Activated CD4-positive, alpha-beta T cell treated with anti-CD3 and anti-CD28 coated beads, Interleukin-2, amount 50 U/mL, for 1 hour (primary cell): Measurements from ENCODE around the gene TNIK.
"Not testable (repeated sequence)": the region's sequence is repeated elsewhere in the genome, so short reads cannot be mapped to it uniquely, and the experiment has no call there.

Experiments
- DNase-seq: peaks from one replicate; pipeline ENCODE4 v3.0.0-alpha.2; 2020

Gene TNIK

GRCh38 chr3:171445620-171446204 is 14.5 kb downstream of the TNIK start:
- DNase-seq: no peak

GRCh38 chr3:171444001-171444690 is 16.1 kb downstream of the TNIK start:
- DNase-seq: no peak

GRCh38 chr3:171443211-171443957 is 16.8 kb downstream of the TNIK start:
- DNase-seq: no peak

- no peak for DNase-seq
These were observed 18.0 kb downstream of the TNIK start for GRCh38 chr3:171442184-171442583.

- DNase-seq: no peak
These were observed 18.8 kb downstream of the TNIK start for GRCh38 chr3:171441381-171441780.

- DNase-seq: no peak
These were observed 20.2 kb downstream of the TNIK start for GRCh38 chr3:171439996-171440395.

- no peak for DNase-seq
These were observed 23.0 kb downstream of the TNIK start for GRCh38 chr3:171437115-171437756.

- DNase-seq: no peak
These were observed 23.8 kb downstream of the TNIK start for GRCh38 chr3:171436380-171436779.

GRCh38 chr3:171435757-171436156 is 24.4 kb downstream of the TNIK start:
- no peak for DNase-seq

- DNase-seq: no peak
These were observed 25.1 kb downstream of the TNIK start for GRCh38 chr3:171435143-171435542.

GRCh38 chr3:171432548-171432947 is 27.7 kb downstream of the TNIK start:
- no peak for DNase-seq

- no peak for DNase-seq
These were observed 28.7 kb downstream of the TNIK start for GRCh38 chr3:171431550-171431949.

- DNase-seq: no peak
These were observed 29.7 kb downstream of the TNIK start for GRCh38 chr3:171430530-171430929.

GRCh38 chr3:171429635-171430034 is 30.6 kb downstream of the TNIK start:
- no peak for DNase-seq

GRCh38 chr3:171428892-171429291 is 31.3 kb downstream of the TNIK start:
- no peak for DNase-seq

GRCh38 chr3:171428321-171428787 is 31.9 kb downstream of the TNIK start:
- DNase-seq: no peak

- DNase-seq: no peak
These were observed 32.4 kb downstream of the TNIK start for GRCh38 chr3:171427771-171428320.

GRCh38 chr3:171424063-171424462 is 36.1 kb downstream of the TNIK start:
- not testable (repeated sequence) for DNase-seq

- not testable (repeated sequence) for DNase-seq
These were observed 37.4 kb downstream of the TNIK start for GRCh38 chr3:171422855-171423254.

GRCh38 chr3:171420667-171421066 is 39.5 kb downstream of the TNIK start:
- no peak for DNase-seq

GRCh38 chr3:171419457-171419856 is 40.7 kb downstream of the TNIK start:
- DNase-seq: no peak

- no peak for DNase-seq
These were observed 42.4 kb downstream of the TNIK start for GRCh38 chr3:171417813-171418212.

GRCh38 chr3:171417137-171417536 is 43.1 kb downstream of the TNIK start:
- no peak for DNase-seq
